Progenitor cell of endocrine pancreas (in vitro differentiated cells): ENCODE measurements around the gene ADH4. TPM values are rescaled to one million over a fixed set of nuclear protein-coding genes. Genes with fewer than 3 reads are reported as not detected.
"Not testable (repeated sequence)": the region's sequence is repeated elsewhere in the genome, so short reads cannot be mapped to it uniquely, and the experiment has no call there.

Experiments
- DNase-seq: peaks from one replicate; pipeline ENCODE4 v3.0.0; 2021; ENCODE audit warnings: low spot score; ENCODE audit not compliant: unreplicated experiment
- H3K27ac Mint-ChIP-seq: 2 replicates; pipeline ENCODE4 v1.8.0; 2021; ENCODE audit warnings: mild to moderate bottlenecking, moderate library complexity, mixed read lengths
- H3K27me3 Mint-ChIP-seq: 2 replicates; pipeline ENCODE4 v1.8.0; 2021; ENCODE audit warnings: mixed read lengths
- H3K36me3 Mint-ChIP-seq: 2 replicates; pipeline ENCODE4 v1.8.0; 2022; ENCODE audit warnings: mixed read lengths; ENCODE audit not compliant: insufficient read depth
- H3K4me1 Mint-ChIP-seq: 2 replicates; pipeline ENCODE4 v1.8.0; 2021; ENCODE audit warnings: low read depth, mixed read lengths
- H3K4me3 Mint-ChIP-seq: 2 replicates; pipeline ENCODE4 v1.8.0; 2021; ENCODE audit warnings: low read depth, mild to moderate bottlenecking, moderate library complexity, mixed read lengths
- H3K9me3 Mint-ChIP-seq: 2 replicates; pipeline ENCODE4 v1.8.0; 2021; ENCODE audit warnings: low read depth, mixed read lengths
- CTCF ChIP-seq: fragments of 200-600 bp; sonication (generic); IDR thresholded peaks from one replicate; pipeline ENCODE4 v1.5.0; 2021; ENCODE audit warnings: antibody characterized with exemption, mild to moderate bottlenecking; ENCODE audit not compliant: unreplicated experiment
- total RNA-seq: library from RNA; stranded (reverse); gene quantifications from 2 replicates; pipeline ENCODE4 v1.2.1, GENCODE V29; 2021

The ADH4 gene
- total RNA-seq, 1 donor from 2014 or later: not detected

GRCh38 chr4:99090481-99091215 lies 53.4 kb downstream of the ADH4 start:
- peak overlapping the region; percentile 60 for H3K4me3 Mint-ChIP-seq
- no peak for TF ChIP-seq CTCF
- peaks cover 3% of the 10 kb centered on the region for H3K9me3 Mint-ChIP-seq
- no peak for DNase-seq
- peak overlapping the region; percentile 88 for H3K27ac Mint-ChIP-seq
- no peaks in the 10 kb centered on the region for H3K27me3 Mint-ChIP-seq
- H3K4me1 Mint-ChIP-seq: peaks cover 37% of the 10 kb centered on the region
- peaks cover 7% of the 10 kb centered on the region for H3K36me3 Mint-ChIP-seq

GRCh38 chr4:99088481-99089365 lies 55.4 kb downstream of the ADH4 start, which contains the start of gene ADH5:
Gene ADH5, minus strand, starts transcription at chr4:99088788. Its CDS starts 88 bp downstream, at chr4:99088700.
- Mint-ChIP-seq H3K27me3 (no peaks in the 10 kb centered on the region), H3K27ac (peak within 1 kb of the TSS; percentile 98), H3K9me3 (peaks cover 3% of the 10 kb centered on the region), H3K4me1 (peaks cover 45% of the 10 kb centered on the region), H3K36me3 (peaks cover 19% of the 10 kb centered on the region), H3K4me3 (peak within 1 kb of the TSS; percentile 97)
- no peak for TF ChIP-seq CTCF
- DNase-seq: peak; percentile 77

- peaks cover 45% of the 10 kb centered on the region for H3K4me1 Mint-ChIP-seq
- DNase-seq: no peak
- no peaks in the 10 kb centered on the region for H3K27me3 Mint-ChIP-seq
- peaks cover 20% of the 10 kb centered on the region for H3K36me3 Mint-ChIP-seq
- peaks cover 3% of the 10 kb centered on the region for H3K9me3 Mint-ChIP-seq
- peak overlapping the region; percentile 97 for H3K4me3 Mint-ChIP-seq
- H3K27ac Mint-ChIP-seq: peak overlapping the region; percentile 98
- TF ChIP-seq CTCF: no peak
Measured at GRCh38 chr4:99088023-99088449, 56.1 kb downstream of the ADH4 start.

- H3K27ac Mint-ChIP-seq: no peak overlapping the region
- H3K4me1 Mint-ChIP-seq: peaks cover 19% of the 10 kb centered on the region
- DNase-seq: no peak
- no peak for TF ChIP-seq CTCF
- H3K9me3 Mint-ChIP-seq: peaks cover 3% of the 10 kb centered on the region
- H3K36me3 Mint-ChIP-seq: peaks cover 28% of the 10 kb centered on the region
- H3K4me3 Mint-ChIP-seq: no peak overlapping the region
- H3K27me3 Mint-ChIP-seq: no peaks in the 10 kb centered on the region
Measured at GRCh38 chr4:99084595-99084994, 59.5 kb downstream of the ADH4 start.

GRCh38 chr4:99082192-99082591 lies 61.9 kb downstream of the ADH4 start:
- H3K27ac Mint-ChIP-seq: no peak overlapping the region
- no peak for TF ChIP-seq CTCF
- no peak overlapping the region for H3K4me3 Mint-ChIP-seq
- H3K36me3 Mint-ChIP-seq: peaks cover 33% of the 10 kb centered on the region
- H3K27me3 Mint-ChIP-seq: no peaks in the 10 kb centered on the region
- no peak for DNase-seq
- peaks cover 15% of the 10 kb centered on the region for H3K4me1 Mint-ChIP-seq
- peaks cover 3% of the 10 kb centered on the region for H3K9me3 Mint-ChIP-seq

GRCh38 chr4:99080869-99081268 lies 63.2 kb downstream of the ADH4 start:
- DNase-seq, H3K27me3 Mint-ChIP-seq, H3K9me3 Mint-ChIP-seq, H3K4me3 Mint-ChIP-seq: not testable (repeated sequence)
- Mint-ChIP-seq H3K4me1 (peaks cover 10% of the 10 kb centered on the region), H3K27ac (peak overlapping the region; percentile 16), H3K36me3 (peaks cover 34% of the 10 kb centered on the region)
